K562 (cell line): ENCODE data around the gene PIGV. TPM values are rescaled to one million over a fixed set of nuclear protein-coding genes. Genes with fewer than 3 reads are reported as not detected.
A peak's percentile ranks its signal among the peaks of the same experiment; 100 is the strongest.

ENCODE experiments used
- BACH1 ChIP-seq: fragments of 200-800 bp; sonication (Bioruptor generic); IDR thresholded peaks from 2 replicates; pipeline ENCODE4 v1.6.1; 2016; ENCODE audit warnings: missing genetic modification characterization, missing compliant biosample characterization
- BHLHE40 ChIP-seq: IDR thresholded peaks from 2 replicates; pipeline ENCODE4 v1.6.1; 2011; ENCODE audit warnings: low read length, improper control_type of control experiment
- CREBBP ChIP-seq: IDR thresholded peaks from one replicate; pipeline ENCODE4 v1.6.1; 2012; ENCODE audit warnings: low read depth, mild to moderate bottlenecking, control low read depth, inconsistent platforms, low read length
- ELK1 ChIP-seq: sonication (generic); formaldehyde crosslinking; IDR thresholded peaks from 2 replicates; pipeline ENCODE4 v1.8.1; 2022; ENCODE audit warnings: missing genetic modification reagents
- ETS1 ChIP-seq: conservative IDR thresholded peaks from 2 replicates; pipeline ENCODE4 v1.6.1; 2011; ENCODE audit warnings: low read depth, mild to moderate bottlenecking, low read length; ENCODE audit not compliant: control insufficient read depth
- KAT2B ChIP-seq: IDR thresholded peaks from one replicate; pipeline ENCODE4 v1.6.1; 2012; ENCODE audit warnings: low read depth, mild to moderate bottlenecking, control low read depth, inconsistent platforms, low read length, moderate library complexity
- MTA3 ChIP-seq: fragments of 450-650 bp; formaldehyde crosslinking; IDR thresholded peaks from 2 replicates; pipeline ENCODE4 v1.6.1; 2017; ENCODE audit warnings: mild to moderate bottlenecking, borderline replicate concordance
- NBN ChIP-seq: fragments of 450-650 bp; IDR thresholded peaks from 2 replicates; pipeline ENCODE4 v1.6.1; 2016; ENCODE audit warnings: low read depth, mild to moderate bottlenecking
- NR2C2 ChIP-seq, 2 experiments: fragments of 200-800 bp in 1 of 2; sonication (Bioruptor generic) in 1 of 2; sonication (generic) in 1 of 2; formaldehyde crosslinking in 1 of 2; IDR thresholded peaks; 2 replicates each; pipeline versions ENCODE4 v1.6.1 to v1.8.0; 2016 to 2022; ENCODE audit warnings: mild to moderate bottlenecking in 1 of 2, missing compliant biosample characterization in 1 of 2, missing genetic modification characterization in 1 of 2, missing genetic modification reagents in 1 of 2
- PTTG1 ChIP-seq: fragments of 450-650 bp; IDR thresholded peaks from 2 replicates; pipeline ENCODE4 v1.6.1; 2016; ENCODE audit warnings: low read depth, mild to moderate bottlenecking, missing genetic modification characterization, missing compliant biosample characterization
- RNF2 ChIP-seq: sonication (generic); IDR thresholded peaks from 2 replicates; pipeline ENCODE4 v1.6.1; 2016
- SP1 ChIP-seq: sonication (generic); formaldehyde crosslinking; IDR thresholded peaks from 2 replicates; pipeline ENCODE4 v1.8.1; 2022; ENCODE audit warnings: mild to moderate bottlenecking, missing genetic modification reagents
- SRSF1 ChIP-seq: fragments of 200-400 bp; formaldehyde crosslinking; IDR thresholded peaks from 2 replicates; pipeline ENCODE4 v1.6.1; 2017; ENCODE audit warnings: mild to moderate bottlenecking, low read depth, low read length, moderate library complexity
- TCF3 ChIP-seq: sonication (generic); formaldehyde crosslinking; IDR thresholded peaks from 2 replicates; pipeline ENCODE4 v1.4.0; 2020; ENCODE audit warnings: mild to moderate bottlenecking, missing genetic modification reagents
- THRAP3 ChIP-seq: fragments of 450-650 bp; IDR thresholded peaks from 2 replicates; pipeline ENCODE4 v1.6.1; 2016; ENCODE audit warnings: mild to moderate bottlenecking, inconsistent platforms, borderline replicate concordance
- U2AF1 ChIP-seq: fragments of 200-400 bp; formaldehyde crosslinking; optimal IDR thresholded peaks from 2 replicates; pipeline ENCODE3; 2017; ENCODE audit warnings: mild to moderate bottlenecking, low read depth, low read length, moderate library complexity
- ZFPM2 ChIP-seq: fragments of 250-450 bp; sonication (Bioruptor Pico); IDR thresholded peaks from 2 replicates; pipeline ENCODE4 v1.5.1; 2022; ENCODE audit warnings: mild to moderate bottlenecking
- ZKSCAN8 ChIP-seq: fragments of 200-800 bp; sonication (Bioruptor generic); IDR thresholded peaks from 2 replicates; pipeline ENCODE4 v1.6.1; 2016; ENCODE audit warnings: missing genetic modification characterization, missing compliant biosample characterization
- ZNF253 ChIP-seq: fragments of 250-450 bp; sonication (Bioruptor Pico); conservative IDR thresholded peaks from 2 replicates; pipeline ENCODE4 v1.6.1; 2021; ENCODE audit warnings: mild to moderate bottlenecking
- ZNF695 ChIP-seq: fragments of 450-650 bp; formaldehyde crosslinking; IDR thresholded peaks from 2 replicates; pipeline ENCODE4 v1.4.0; 2020; ENCODE audit warnings: mild to moderate bottlenecking, moderate library complexity
- polyA plus RNA-seq, 8 experiments: library from polyadenylated mRNA; depleted of rRNA in 4 of 8; stranded (reverse) in 5 of 8; unstranded in 3 of 8; fragments of >200 nt; fragmentation: Nextera tagmentation in 2 of 8; fragmentation: Illumina TruSeq in 1 of 8; extraction: Ambion mirVana in 2 of 8; extraction: Trizol in 1 of 8; gene quantifications; 2 replicates each; pipeline versions ENCODE4 v1.2.1 to v1.2.3, GENCODE V29; 2011 to 2014; ENCODE audit warnings: inconsistent platforms in 1 of 8, missing spikeins in 1 of 8
- total RNA-seq, 7 experiments: library from RNA; depleted of rRNA in 6 of 7; stranded (reverse); fragments of >200 nt in 6 of 7; fragmentation: Illumina TruSeq in 2 of 7; extraction: Trizol in 2 of 7; gene quantifications; 2 replicates each; pipeline versions ENCODE4 v1.2.1 to v1.2.3, GENCODE V29; 2011 to 2021; ENCODE audit warnings: low replicate concordance in 1 of 7
- TF ChIP-seq, protein P1 (sequence below): fragments of 450-650 bp; IDR thresholded peaks from 2 replicates; pipeline ENCODE4 v1.6.1; 2016; ENCODE audit warnings: low read depth, mild to moderate bottlenecking, moderate library complexity
- TF ChIP-seq, protein P2 (sequence below), 2 experiments: fragments of 450-650 bp in 1 of 2; sonication (generic) in 1 of 2; formaldehyde crosslinking in 1 of 2; IDR thresholded peaks in 1 of 2; conservative IDR thresholded peaks in 1 of 2; 2 replicates each; pipeline versions ENCODE4 v1.6.1 to v1.8.1; 2016 to 2023; ENCODE audit warnings: mild to moderate bottlenecking in 2 of 2, moderate library complexity in 2 of 2, inconsistent platforms in 1 of 2, missing genetic modification reagents in 1 of 2

PIGV gene
- total and polyA plus RNA-seq, 9 of the 15 experiments (the other 6 are each of a cell fraction or from before 2014, with no cell fraction given) = 8.4 to 21.8 (median 11.7) TPM

DNA sequence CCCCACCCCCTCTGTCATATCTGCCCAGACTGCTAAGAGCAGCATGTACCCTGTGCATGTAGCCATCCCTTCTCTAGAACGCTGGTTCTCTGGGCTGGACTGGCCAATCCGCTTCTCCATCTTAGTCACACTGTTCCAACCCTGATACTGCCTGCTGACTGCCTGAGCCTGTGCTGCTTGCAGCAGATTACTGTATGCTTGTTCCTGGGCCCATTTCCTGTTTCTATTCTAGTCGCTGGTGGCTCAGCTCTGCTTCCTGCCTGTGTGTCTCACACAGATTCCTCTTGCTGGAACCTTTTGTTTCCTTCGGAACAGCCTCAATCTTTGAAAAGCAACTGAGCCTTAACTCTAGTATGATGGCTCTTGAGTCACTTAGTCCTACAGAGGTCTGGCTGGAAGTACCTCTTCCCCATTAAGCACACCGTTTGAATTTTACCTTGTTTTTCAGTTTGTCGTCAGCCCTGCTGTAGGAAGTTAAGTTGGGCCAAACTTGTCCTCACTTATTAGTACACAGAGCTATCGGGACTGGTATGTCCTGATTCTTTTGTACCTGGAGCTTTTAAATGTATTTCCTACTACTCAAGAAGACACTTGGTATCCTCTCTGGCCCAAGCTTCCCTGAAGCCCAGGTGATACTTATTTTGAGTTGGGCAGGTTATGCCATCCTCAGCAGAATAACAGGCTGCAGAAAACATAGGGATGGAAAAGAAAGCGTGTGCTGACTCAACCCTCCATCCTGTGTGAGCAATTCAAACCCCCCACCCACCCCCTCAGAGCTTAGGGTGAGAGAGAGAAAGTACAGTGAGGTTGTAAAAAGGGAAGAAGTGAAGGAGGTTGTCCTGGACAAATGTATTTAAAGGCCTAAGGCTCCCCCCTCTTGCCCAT, 43.4 kb upstream of the PIGV start (continued):
- TF ChIP-seq ZFPM2 (CRISPR knock-in tag) = no peak
- no peak for TF ChIP-seq PTTG1 (tag)
- TF ChIP-seq MTA3 = peak; percentile 95
- TF ChIP-seq, protein P1, sequence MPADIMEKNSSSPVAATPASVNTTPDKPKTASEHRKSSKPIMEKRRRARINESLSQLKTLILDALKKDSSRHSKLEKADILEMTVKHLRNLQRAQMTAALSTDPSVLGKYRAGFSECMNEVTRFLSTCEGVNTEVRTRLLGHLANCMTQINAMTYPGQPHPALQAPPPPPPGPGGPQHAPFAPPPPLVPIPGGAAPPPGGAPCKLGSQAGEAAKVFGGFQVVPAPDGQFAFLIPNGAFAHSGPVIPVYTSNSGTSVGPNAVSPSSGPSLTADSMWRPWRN = no peak
- TF ChIP-seq, protein P2, sequence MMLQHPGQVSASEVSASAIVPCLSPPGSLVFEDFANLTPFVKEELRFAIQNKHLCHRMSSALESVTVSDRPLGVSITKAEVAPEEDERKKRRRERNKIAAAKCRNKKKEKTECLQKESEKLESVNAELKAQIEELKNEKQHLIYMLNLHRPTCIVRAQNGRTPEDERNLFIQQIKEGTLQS (IDR thresholded peaks at IDR 0.05) = peak; percentile 82
- TF ChIP-seq, protein P2 (CRISPR knock-in tag; conservative IDR thresholded peaks at IDR 0.05) = peak; percentile 43; the same call in 1 of the 2 replicates
- TF ChIP-seq ELK1 = no peak
- TF ChIP-seq SRSF1 = no peak
- TF ChIP-seq NBN = peak; percentile 98
- TF ChIP-seq SP1 = peak; percentile 68; the same call in 1 of the 2 replicates
- no peak for TF ChIP-seq KAT2B
- no peak for TF ChIP-seq ZNF695 (CRISPR knock-in tag)
- peak; percentile 79; the same call in 1 of the 2 replicates for TF ChIP-seq ZKSCAN8 (CRISPR knock-in tag)
- TF ChIP-seq TCF3 = peak; percentile 89
- no peak for TF ChIP-seq THRAP3
- peak; percentile 97 for TF ChIP-seq ETS1
- TF ChIP-seq NR2C2 (CRISPR knock-in tag; IDR thresholded peaks at IDR 0.05) = 0 out of 2 replicates have a peak, but pooled peaks have one; percentile 34
- TF ChIP-seq NR2C2 (tag; IDR thresholded peaks at IDR 0.05) = peak; percentile 58; the same call in 1 of the 2 replicates
- no peak for TF ChIP-seq BACH1 (tag)
- TF ChIP-seq RNF2 = peak; percentile 91
- no peak for TF ChIP-seq ZNF253 (CRISPR knock-in tag)
- no peak for TF ChIP-seq U2AF1
- peak; percentile 68 for TF ChIP-seq BHLHE40
- no peak for TF ChIP-seq CREBBP
